H1 (cell line): Measurements from ENCODE around the gene SSBP3.

Experiments
- BACH1 ChIP-seq: IDR thresholded peaks from 2 replicates; pipeline ENCODE4 v1.6.1; 2012; ENCODE audit warnings: low read length, improper control_type of control experiment
- KDM5A ChIP-seq: fragments of 200-600 bp; IDR thresholded peaks from 2 replicates; pipeline ENCODE4 v1.7.1; 2012; ENCODE audit warnings: mild to moderate bottlenecking, low read length, inconsistent platforms, mixed read lengths
- MAX ChIP-seq: IDR thresholded peaks from 2 replicates; pipeline ENCODE4 v1.6.1; 2012; ENCODE audit warnings: inconsistent platforms
- POLR2A ChIP-seq, 2 experiments: IDR thresholded peaks; 1 replicate in 1 of 2; 2 replicates in 1 of 2; pipeline ENCODE4 v1.6.1; 2011; ENCODE audit warnings: low read depth in 2 of 2, low read length in 2 of 2, mild to moderate bottlenecking in 2 of 2; ENCODE audit errors: control extremely low read depth in 1 of 2
- POLR2AphosphoS5 ChIP-seq: IDR thresholded peaks from 2 replicates; pipeline ENCODE4 v1.6.1; 2011; ENCODE audit warnings: low read depth, low read length
- RAD21 ChIP-seq, 2 experiments: IDR thresholded peaks in 1 of 2; conservative IDR thresholded peaks in 1 of 2; 2 replicates each; pipeline ENCODE4 v1.6.1; 2011; ENCODE audit warnings: low read depth in 2 of 2, low read length in 2 of 2, improper control_type of control experiment in 1 of 2, inconsistent platforms in 1 of 2, mild to moderate bottlenecking in 1 of 2, moderate library complexity in 1 of 2
- SP1 ChIP-seq: IDR thresholded peaks from 2 replicates; pipeline ENCODE4 v1.6.1; 2011; ENCODE audit warnings: low read depth, low read length

GRCh38 chr1:54305906-54306514 lies 100.2 kb downstream of the SSBP3 start:
- TF ChIP-seq SP1, result no peak
- no peak for TF ChIP-seq POLR2A (IDR thresholded peaks at IDR 0.05; ENCODE audit: control extremely low read depth in 1 of 2, low read depth in 2 of 2, low read length in 2 of 2)
- TF ChIP-seq POLR2AphosphoS5, result no peak
- no peak for TF ChIP-seq RAD21 (IDR thresholded peaks at IDR 0.05 in 1 of 2, conservative IDR thresholded peaks at IDR 0.05 in 1 of 2; ENCODE audit: low read depth in 2 of 2, low read length in 2 of 2)
- TF ChIP-seq MAX, result no peak
- TF ChIP-seq KDM5A, result no peak
- TF ChIP-seq BACH1, result no peak
